Neuronal stem cell (in vitro differentiated cells): ENCODE measurements around the gene ATP5PD.
"Not testable (repeated sequence)": the region's sequence is repeated elsewhere in the genome, so short reads cannot be mapped to it uniquely, and the experiment has no call there.

Experiments used
- DNase-seq: peaks from one replicate; pipeline ENCODE4 v3.0.0-alpha.2; 2013; ENCODE audit warnings: low spot score
- H2AFZ ChIP-seq: one replicate; pipeline ENCODE4 v1.6.1; 2013; ENCODE audit warnings: mild to moderate bottlenecking, low read length, inconsistent platforms
- H2AK5ac ChIP-seq: 2 replicates; pipeline ENCODE4 v1.6.1; 2013; ENCODE audit warnings: low read depth, mild to moderate bottlenecking, inconsistent platforms, low read length, moderate library complexity, mixed read lengths
- H2BK120ac ChIP-seq: 2 replicates; pipeline ENCODE4 v1.6.1; 2013; ENCODE audit warnings: low read depth, mild to moderate bottlenecking, inconsistent platforms, low read length, moderate library complexity, mixed read lengths
- H2BK12ac ChIP-seq: one replicate; pipeline ENCODE4 v1.6.1; 2013; ENCODE audit warnings: low read length, inconsistent platforms
- H2BK15ac ChIP-seq: 2 replicates; pipeline ENCODE4 v1.6.1; 2013; ENCODE audit warnings: mild to moderate bottlenecking, low read length, inconsistent platforms, mixed read lengths
- H2BK5ac ChIP-seq: one replicate; pipeline ENCODE4 v1.6.1; 2013; ENCODE audit warnings: inconsistent platforms, mild to moderate bottlenecking, low read length, moderate library complexity
- H3K14ac ChIP-seq: one replicate; pipeline ENCODE4 v1.6.1; 2013; ENCODE audit warnings: low read length, inconsistent platforms
- H3K18ac ChIP-seq: 2 replicates; pipeline ENCODE4 v1.6.1; 2013; ENCODE audit warnings: low read length, inconsistent platforms
- H3K23ac ChIP-seq: 2 replicates; pipeline ENCODE4 v1.6.1; 2013; ENCODE audit warnings: low read depth, mild to moderate bottlenecking, mixed read lengths, low read length, inconsistent platforms; ENCODE audit not compliant: poor library complexity
- H3K27ac ChIP-seq: replicated peaks from 3 replicates; pipeline ENCODE4 v1.5.1; 2013; ENCODE audit warnings: low read length, inconsistent platforms
- H3K27me3 ChIP-seq, 3 experiments: 2 replicates each; pipeline ENCODE4 v1.6.1; 2013; ENCODE audit warnings: low read length in 3 of 3, mild to moderate bottlenecking in 2 of 3, inconsistent platforms in 1 of 3, low read depth in 1 of 3, mixed read lengths in 1 of 3, moderate library complexity in 1 of 3; ENCODE audit not compliant: control insufficient read depth in 3 of 3, insufficient read depth in 3 of 3
- H3K36me3 ChIP-seq, 2 donors: replicated peaks in 1 of 2; 2 replicates each; pipeline ENCODE4 v1.6.1; 2013; ENCODE audit warnings: low read length in 2 of 2; ENCODE audit not compliant: control insufficient read depth in 2 of 2, insufficient read depth in 2 of 2
- H3K4ac ChIP-seq: 2 replicates; pipeline ENCODE4 v1.6.1; 2013; ENCODE audit warnings: inconsistent platforms, mild to moderate bottlenecking, low read length, moderate library complexity
- H3K4me1 ChIP-seq, 2 donors: 1 replicate in 1 of 2; 2 replicates in 1 of 2; pipeline ENCODE4 v1.6.1; 2013; ENCODE audit warnings: low read length in 2 of 2, low read depth in 1 of 2; ENCODE audit not compliant: control insufficient read depth in 2 of 2, insufficient read depth in 1 of 2
- H3K4me2 ChIP-seq: one replicate; pipeline ENCODE4 v1.6.1; 2013; ENCODE audit warnings: mild to moderate bottlenecking, low read length, inconsistent platforms; ENCODE audit not compliant: insufficient read depth, poor library complexity, severe bottlenecking
- H3K4me3 ChIP-seq, 2 donors: 2 replicates each; pipeline ENCODE4 v1.5.1; 2013; ENCODE audit warnings: low read length in 2 of 2, mild to moderate bottlenecking in 2 of 2, inconsistent platforms in 1 of 2, moderate library complexity in 1 of 2
- H3K79me1 ChIP-seq: one replicate; pipeline ENCODE4 v1.6.1; 2013; ENCODE audit warnings: low read depth, mild to moderate bottlenecking, inconsistent platforms, low read length, moderate library complexity
- H3K9ac ChIP-seq: one replicate; pipeline ENCODE4 v1.6.1; 2013; ENCODE audit warnings: mild to moderate bottlenecking, low read depth, low read length, inconsistent platforms; ENCODE audit not compliant: poor library complexity
- H3K9me3 ChIP-seq, 2 donors: replicated peaks in 1 of 2; 2 replicates each; pipeline versions ENCODE3 to v1.6.1; 2013; ENCODE audit warnings: low read length in 2 of 2, mild to moderate bottlenecking in 2 of 2, inconsistent platforms in 1 of 2, low read depth in 1 of 2, mixed read lengths in 1 of 2, moderate library complexity in 1 of 2; ENCODE audit not compliant: control insufficient read depth in 2 of 2, insufficient read depth in 1 of 2
- H4K8ac ChIP-seq: one replicate; pipeline ENCODE4 v1.6.1; 2013; ENCODE audit warnings: low read depth, mild to moderate bottlenecking, inconsistent platforms, low read length, moderate library complexity
- H4K91ac ChIP-seq: one replicate; pipeline ENCODE4 v1.6.1; 2013; ENCODE audit warnings: low read length, low read depth, mild to moderate bottlenecking, inconsistent platforms; ENCODE audit not compliant: poor library complexity
- WGBS, 2 donors: extraction: QIAGEN DNeasy Blood & Tissue Kit; methylation state at CpG; one replicate each; pipeline ENCODE4 v1.1.7; 2013; ENCODE audit warnings: missing lambda C conversion rate in 2 of 2, mixed read lengths in 1 of 2; ENCODE audit not compliant: insufficient read length in 2 of 2, insufficient replicate concordance in 1 of 2; ENCODE audit errors: extremely low coverage in 2 of 2; 5-methylcytosine and 5-hydroxymethylcytosine counted together

Gene ATP5PD

GRCh38 chr17:75030161-75030560 lies 16.6 kb downstream of the ATP5PD start:
- no peak overlapping the region for H3K4me3 ChIP-seq
- no peaks in the 10 kb centered on the region for H3K36me3 ChIP-seq
- H4K91ac ChIP-seq = no peak overlapping the region
- no peak for DNase-seq
- no peak overlapping the region for H4K8ac ChIP-seq
- no peak overlapping the region for H3K9ac ChIP-seq
- H3K14ac ChIP-seq = no peak overlapping the region
- no peak overlapping the region for H2BK5ac ChIP-seq
- H3K4me2 ChIP-seq = no peak overlapping the region
- no peak overlapping the region for H3K4ac ChIP-seq
- H2BK15ac ChIP-seq = no peak overlapping the region
- H3K4me1 ChIP-seq = peaks cover 1 to 4% of the 10 kb centered on the region in 2 donors
- H3K9me3 ChIP-seq = peaks cover 2 to 10% of the 10 kb centered on the region in 2 donors
- no peak overlapping the region for H3K18ac ChIP-seq
- peaks cover 0 to 2% (median 0%) of the 10 kb centered on the region in 3 experiments for H3K27me3 ChIP-seq
- no peaks in the 10 kb centered on the region for H3K79me1 ChIP-seq
- no peak overlapping the region for H2BK12ac ChIP-seq
- no peak overlapping the region for H2AK5ac ChIP-seq
- H3K23ac ChIP-seq = no peak overlapping the region
- no peak overlapping the region for H3K27ac ChIP-seq
- no peak overlapping the region for H2BK120ac ChIP-seq
- WGBS, 2 donors = no CpG with 5 or more reads among the region's 8 CpGs
- no peak overlapping the region for H2AFZ ChIP-seq

- not testable (repeated sequence) for H3K9me3 ChIP-seq, H3K4me3 ChIP-seq, H2BK12ac ChIP-seq, H3K14ac ChIP-seq, H3K27ac ChIP-seq, H3K4me1 ChIP-seq, H3K27me3 ChIP-seq, H3K4ac ChIP-seq, H4K91ac ChIP-seq, H2BK15ac ChIP-seq, H4K8ac ChIP-seq, H2BK5ac ChIP-seq, H3K9ac ChIP-seq, H2BK120ac ChIP-seq, H3K23ac ChIP-seq, H3K4me2 ChIP-seq, H3K79me1 ChIP-seq, H2AK5ac ChIP-seq, H2AFZ ChIP-seq, H3K18ac ChIP-seq, DNase-seq
- peaks cover 9 to 12% of the 10 kb centered on the region in 2 donors for H3K36me3 ChIP-seq
- no CpG with 5 or more reads among the region's 2 CpGs for WGBS, 2 donors
Observed at GRCh38 chr17:75026650-75027049, 20.1 kb downstream of the ATP5PD start.

- not testable (repeated sequence) for H2BK5ac ChIP-seq, H4K8ac ChIP-seq, H3K4me3 ChIP-seq, H3K9ac ChIP-seq, H2BK120ac ChIP-seq, H3K4me2 ChIP-seq, H3K4me1 ChIP-seq, H2BK12ac ChIP-seq, H2BK15ac ChIP-seq, H3K14ac ChIP-seq, H2AFZ ChIP-seq, H3K4ac ChIP-seq, H3K27ac ChIP-seq, DNase-seq, H3K9me3 ChIP-seq, H3K27me3 ChIP-seq, H2AK5ac ChIP-seq, H3K79me1 ChIP-seq, H3K18ac ChIP-seq, H4K91ac ChIP-seq, H3K23ac ChIP-seq
- no CpG with 5 or more reads among the region's 9 CpGs for WGBS, 2 donors
- peaks cover 19 to 25% of the 10 kb centered on the region in 2 donors for H3K36me3 ChIP-seq
Observed at GRCh38 chr17:75025398-75025734, 21.4 kb downstream of the ATP5PD start.

GRCh38 chr17:75024686-75025397 lies 21.9 kb downstream of the ATP5PD start:
- Histone ChIP-seq H3K27ac (no peak overlapping the region), H2BK15ac (no peak overlapping the region), H2BK12ac (no peak overlapping the region), H3K4ac (no peak overlapping the region), H3K4me2 (no peak overlapping the region), H3K79me1 (no peaks in the 10 kb centered on the region), H3K4me1 (no peaks in the 10 kb centered on the region), H2AK5ac (no peak overlapping the region), H4K91ac (no peak overlapping the region), H3K36me3 (peaks cover 21 to 30% of the 10 kb centered on the region in 2 donors), H3K14ac (no peak overlapping the region), H3K9ac (no peak overlapping the region), H4K8ac (no peak overlapping the region), H3K9me3 (peaks cover 0 to 4% of the 10 kb centered on the region in 2 donors), H2BK5ac (no peak overlapping the region), H3K23ac (no peak overlapping the region), H3K27me3 (no peaks in the 10 kb centered on the region), H3K4me3 (no peak overlapping the region), H2AFZ (no peak overlapping the region), H2BK120ac (no peak overlapping the region), H3K18ac (no peak overlapping the region)
- DNase-seq = no peak
- no CpG with 5 or more reads among the region's 10 CpGs for WGBS, 2 donors
